CD4-positive, alpha-beta T cell treated with Interleukin-4 for 1 hour (primary cell): Measurements from ENCODE around the gene ATP11A.
A peak's percentile ranks its signal among the peaks of the same experiment; 100 is the strongest.
"Not testable (repeated sequence)": the region's sequence is repeated elsewhere in the genome, so short reads cannot be mapped to it uniquely, and the experiment has no call there.

ENCODE experiments used
- DNase-seq, 2 donors: peaks; one replicate each; pipeline ENCODE4 v3.0.0-alpha.2; 2020 to 2022

ATP11A gene

GRCh38 chr13:112883241-112883945 is 193.6 kb downstream of the ATP11A start:
- DNase-seq, result no peak

DNA sequence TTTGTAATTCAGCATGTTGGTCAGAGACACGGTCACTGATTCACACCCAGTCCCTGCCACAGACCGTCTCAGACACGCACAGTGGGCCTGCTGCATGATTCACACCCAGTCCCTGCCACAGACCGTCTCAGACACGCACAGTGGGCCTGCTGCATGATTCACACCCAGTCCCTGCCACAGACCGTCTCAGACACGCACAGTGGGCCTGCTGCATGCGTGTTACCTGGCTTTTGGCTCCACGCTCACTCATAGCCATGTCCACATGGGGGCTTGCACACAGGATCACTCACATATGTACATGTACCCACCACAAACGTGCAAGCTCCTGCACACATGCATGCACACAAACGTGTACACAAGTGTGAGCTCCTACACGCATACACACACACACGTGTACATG is 194.9 kb downstream of the ATP11A start:
- DNase-seq, result not testable (repeated sequence)

- DNase-seq, result no peak
These were observed 195.5 kb downstream of the ATP11A start for GRCh38 chr13:112885242-112885781.

GRCh38 chr13:112885782-112886268 is 196.0 kb downstream of the ATP11A start:
- DNase-seq, result no peak

DNA sequence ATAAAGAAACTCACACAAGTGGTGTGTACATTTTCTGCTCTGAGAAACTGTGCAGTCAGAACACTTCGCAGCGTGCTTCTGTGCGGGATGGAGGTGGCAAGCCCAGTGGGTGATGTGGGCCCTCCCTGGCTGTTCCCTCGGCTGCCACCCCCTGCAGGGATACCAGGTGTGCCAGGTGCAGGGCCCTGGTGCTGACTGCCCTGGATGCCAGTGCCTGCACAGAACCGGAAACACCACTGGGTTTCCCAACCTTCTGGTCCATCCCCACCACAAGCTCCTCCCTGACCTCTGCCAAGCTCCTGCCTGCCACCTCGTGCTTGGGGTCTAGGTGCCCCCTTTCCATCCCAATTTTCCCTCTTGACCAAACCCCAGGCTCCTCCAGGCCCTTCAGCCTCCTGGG is 197.3 kb downstream of the ATP11A start:
- no peak for DNase-seq

GRCh38 chr13:112887557-112887991 is 197.7 kb downstream of the ATP11A start:
- DNase-seq, result no peak

GRCh38 chr13:112888238-112889111 is 198.6 kb downstream of the ATP11A start:
- no peak for DNase-seq

DNA sequence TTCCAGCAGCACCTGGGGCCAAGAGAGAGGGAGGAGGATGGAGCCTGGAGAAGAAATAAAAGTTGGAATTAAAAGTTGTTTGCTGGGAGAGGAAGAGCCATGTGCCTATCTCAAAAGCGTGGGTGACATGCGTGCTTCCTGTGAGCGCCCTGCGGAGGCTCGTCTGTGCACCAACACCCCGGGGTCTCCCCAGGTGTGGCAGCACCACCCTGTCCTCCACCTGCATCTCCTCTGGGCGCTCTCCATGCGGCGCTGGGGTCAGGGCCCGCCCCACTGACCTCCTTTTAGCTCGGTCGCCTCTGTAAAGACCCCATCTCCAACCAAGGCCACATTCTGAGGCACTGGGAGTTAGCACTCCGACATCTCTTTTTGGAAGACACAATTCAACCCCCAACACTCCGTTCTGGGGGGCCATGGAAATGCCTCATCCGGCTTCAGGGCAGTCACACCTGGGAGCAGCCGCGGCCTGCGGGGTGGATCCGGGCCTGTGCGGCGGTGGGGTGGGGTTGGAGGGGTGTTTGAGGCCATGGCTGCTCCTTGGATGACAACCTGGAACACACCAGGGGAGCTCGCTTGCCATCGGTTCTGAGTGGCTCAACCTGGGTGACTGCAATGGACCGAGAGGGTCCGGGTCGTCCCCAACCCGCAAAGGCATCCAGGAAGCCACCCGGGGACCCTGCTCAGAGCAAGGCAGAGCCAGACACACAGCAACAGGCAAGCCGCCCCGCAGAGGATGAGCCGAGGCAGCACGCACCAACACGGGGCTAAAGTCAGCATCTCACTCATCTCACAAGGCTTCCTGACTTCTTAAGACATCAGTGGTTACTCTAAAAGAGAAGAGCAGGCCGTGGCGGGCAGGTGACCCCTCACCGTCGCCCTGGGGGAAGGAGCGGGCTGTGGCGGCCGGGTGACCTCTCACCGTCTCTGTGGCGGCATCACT is 199.8 kb downstream of the ATP11A start:
- no peak for DNase-seq

GRCh38 chr13:112890316-112891145 is 200.7 kb downstream of the ATP11A start:
- no peak for DNase-seq

- no peak for DNase-seq
These were observed 201.9 kb downstream of the ATP11A start for GRCh38 chr13:112891477-112892401.

DNA sequence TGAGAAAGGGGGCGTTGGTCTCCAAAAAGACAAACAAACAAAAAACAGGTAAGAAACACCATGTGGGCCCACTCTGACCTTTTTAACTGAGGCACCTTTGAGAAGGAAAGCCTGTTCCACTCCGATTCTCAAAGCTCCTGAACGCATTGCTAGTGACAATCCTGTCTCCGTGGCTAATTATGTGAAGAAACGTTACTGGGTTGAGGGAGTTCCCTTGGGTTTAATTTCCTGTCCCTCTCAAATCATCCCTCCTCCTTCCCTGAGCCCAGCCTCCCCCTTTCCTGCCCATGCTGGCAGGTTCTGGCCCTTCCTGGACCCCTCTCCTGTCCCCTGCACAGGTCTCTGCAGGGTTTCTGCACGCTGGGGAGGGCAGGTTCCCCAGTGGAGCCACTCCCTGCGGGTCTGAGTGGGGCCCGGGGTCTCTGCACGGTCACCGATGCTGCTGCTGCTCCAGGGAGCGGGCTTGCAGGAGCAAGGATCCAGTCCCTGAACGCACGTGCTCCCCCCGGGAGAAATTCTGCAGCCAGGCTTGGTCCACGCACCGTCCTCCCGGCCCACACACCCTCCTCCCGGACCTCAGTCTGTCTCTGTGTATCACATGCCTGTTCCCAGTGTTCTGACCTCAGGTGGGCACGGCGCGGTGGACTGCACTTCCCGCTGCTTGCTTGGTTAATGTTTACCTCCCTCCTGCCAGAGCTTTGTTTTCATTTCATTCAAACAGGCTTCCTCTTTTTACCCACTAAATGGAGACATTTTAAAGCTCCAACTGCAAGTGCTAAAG is 202.8 kb downstream of the ATP11A start:
- DNase-seq, result no peak

GRCh38 chr13:112893207-112893569 is 203.3 kb downstream of the ATP11A start:
- DNase-seq, result no peak

DNA sequence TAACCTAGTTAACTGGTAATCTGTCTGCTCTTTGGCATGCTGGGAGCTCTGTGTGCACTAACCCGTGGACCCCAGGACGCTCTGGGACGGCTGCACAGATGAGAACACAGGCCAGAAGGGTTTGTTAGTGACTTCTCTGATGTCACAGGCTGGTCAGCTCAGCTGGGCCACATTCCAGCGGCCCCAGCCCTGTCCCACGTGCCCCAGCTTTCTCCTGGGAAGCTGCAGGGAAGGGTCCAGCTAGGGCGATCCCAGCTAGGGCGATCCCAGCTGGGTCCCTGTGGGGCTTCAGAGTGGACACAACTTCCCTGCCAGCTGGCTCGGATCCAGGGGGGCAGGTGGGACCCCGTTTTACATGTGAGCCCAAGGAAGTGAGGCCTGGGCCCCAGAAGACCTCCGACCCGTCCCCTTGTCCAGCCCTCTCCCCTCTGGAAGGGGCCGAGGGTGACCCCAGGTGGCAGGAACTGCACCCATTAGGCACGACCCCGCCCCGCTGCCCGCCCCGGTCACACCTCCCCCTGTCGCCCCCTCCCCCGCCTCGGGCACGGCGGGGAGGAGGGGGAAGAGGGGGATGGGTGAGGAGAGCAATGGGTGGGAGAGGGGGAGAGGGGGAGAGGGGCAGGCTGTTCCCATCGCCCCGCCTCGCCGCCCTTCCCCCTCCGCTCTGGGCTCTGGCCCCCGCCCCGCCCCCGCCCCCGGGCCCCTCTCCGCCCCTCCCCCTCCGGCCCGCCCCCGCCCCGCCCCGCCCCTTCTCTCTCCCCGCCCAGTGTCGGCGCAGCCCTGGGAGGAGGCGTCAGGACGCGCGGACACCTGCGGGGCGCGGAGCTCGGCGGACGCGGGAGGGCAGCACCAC is 204.0 kb downstream of the ATP11A start:
- DNase-seq, result peak; percentile 21 to 32

- no peak for DNase-seq
These were observed 204.5 kb downstream of the ATP11A start for GRCh38 chr13:112894423-112894672.

DNA sequence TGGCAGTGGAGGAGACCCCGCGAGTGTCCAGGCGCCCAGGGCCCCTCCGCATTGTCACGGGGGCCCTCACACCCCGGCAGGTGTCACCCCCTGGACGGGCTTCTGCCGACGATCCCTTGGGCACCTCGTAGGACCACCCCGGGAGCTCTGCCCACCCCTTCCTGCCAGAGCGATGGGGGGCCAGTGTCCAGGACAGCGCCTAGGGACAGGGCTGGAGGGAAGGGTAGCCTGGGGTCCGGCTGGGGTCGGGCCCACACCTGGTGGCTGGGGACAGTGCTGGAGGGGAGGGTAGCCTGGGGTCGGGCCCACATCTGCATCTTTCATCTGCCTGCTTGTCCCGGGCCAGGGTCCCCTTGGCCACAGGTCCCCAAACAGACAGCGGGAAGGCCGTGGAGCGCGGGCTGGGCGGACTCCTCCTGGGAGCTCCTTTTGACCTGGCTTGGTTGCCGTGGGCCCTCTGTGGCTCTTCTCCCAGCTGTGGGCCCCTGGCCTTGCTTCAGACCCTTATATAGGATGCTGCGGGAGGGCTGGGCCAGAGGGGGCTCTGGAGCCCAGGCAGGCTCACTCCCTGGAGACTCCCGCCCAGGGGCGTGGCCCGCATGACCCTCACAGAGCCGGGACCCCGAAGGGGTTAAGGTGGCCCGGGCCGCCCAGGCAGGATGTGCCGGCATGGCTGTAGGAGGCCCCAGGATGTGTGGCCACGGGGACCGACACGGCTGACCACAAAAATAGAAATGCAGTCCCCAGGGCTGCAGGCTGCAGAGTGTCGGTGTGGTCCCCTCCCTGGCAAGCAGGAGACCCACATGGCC is 205.0 kb downstream of the ATP11A start:
- DNase-seq, result no peak

DNA sequence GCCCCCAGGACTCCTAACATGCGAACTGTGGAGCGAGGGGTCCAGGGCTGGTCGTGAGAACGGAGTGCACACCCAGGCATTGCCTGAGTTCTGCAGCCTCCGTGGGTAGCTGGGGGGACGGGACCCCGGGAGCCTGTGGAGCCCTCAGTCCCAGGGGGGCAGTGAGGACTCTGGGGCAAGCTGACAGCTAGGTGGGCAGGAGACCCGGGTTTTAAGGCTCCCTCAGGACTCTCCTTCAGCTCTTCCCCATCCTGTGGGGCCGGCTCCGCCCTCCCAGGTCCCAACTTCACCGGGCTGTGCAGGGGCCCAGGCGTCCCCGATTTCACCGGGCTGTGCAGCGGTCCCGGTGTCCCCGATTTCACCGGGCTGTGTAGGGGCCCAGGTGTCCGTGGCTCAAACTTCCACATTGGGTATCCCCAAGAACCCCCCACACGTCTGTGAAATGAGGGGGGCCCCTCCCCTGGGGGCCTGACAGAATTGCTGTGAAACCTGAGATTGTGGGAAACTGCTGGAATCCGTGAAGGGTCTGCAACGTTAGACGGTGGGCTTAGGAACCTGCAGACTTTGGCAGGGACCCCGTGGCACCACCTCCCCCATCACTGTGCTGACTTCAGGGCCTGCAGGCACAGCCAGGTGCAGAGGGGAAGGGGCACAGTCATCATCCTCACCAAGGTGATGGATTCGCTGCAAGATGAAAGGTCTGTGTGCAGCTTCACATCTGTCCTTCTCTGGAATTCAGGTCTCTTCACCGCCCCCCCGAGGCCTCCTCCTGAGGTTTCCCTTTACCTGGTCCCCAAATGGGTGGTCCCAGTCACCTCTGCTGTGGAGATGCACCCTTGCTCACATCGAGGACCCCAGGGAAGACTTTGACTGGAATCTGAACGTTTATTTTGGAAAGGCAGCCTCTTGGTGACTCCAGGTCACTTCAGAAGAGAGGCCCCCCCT is 206.0 kb downstream of the ATP11A start:
- DNase-seq, result no peak
